GM21528 (cell line): Measurements from ENCODE around the gene NFYC.

Experiments used
- ATAC-seq: cut with Tn5 transposase; IDR thresholded peaks from one replicate; pipeline ENCODE4 v1.9.1; 2021; ENCODE audit warnings: mild to moderate bottlenecking, moderate library complexity; ENCODE audit not compliant: unreplicated experiment, low FRiP score

NFYC gene

GRCh38 chr1:40776236-40777072 is 85.0 kb downstream of the NFYC start:
- ATAC-seq, result no peak

GRCh38 chr1:40777224-40777970 is 85.9 kb downstream of the NFYC start:
- ATAC-seq, result no peak

GRCh38 chr1:40780678-40781607 is 89.4 kb downstream of the NFYC start:
- ATAC-seq, result no peak

GRCh38 chr1:40781608-40781971 is 90.1 kb downstream of the NFYC start:
- ATAC-seq, result no peak

GRCh38 chr1:40782371-40782956 is 91.0 kb downstream of the NFYC start:
- no peak for ATAC-seq

- no peak for ATAC-seq
Observed at GRCh38 chr1:40783001-40783905, 91.7 kb downstream of the NFYC start, which contains the start of gene KCNQ4. TSS of gene KCNQ4 (plus strand) at chr1:40783787. CDS start at chr1:40784094, 307 bp downstream.

GRCh38 chr1:40784141-40784770 is 92.8 kb downstream of the NFYC start:
- ATAC-seq, result no peak

GRCh38 chr1:40784771-40785151 is 93.3 kb downstream of the NFYC start:
- no peak for ATAC-seq

- no peak for ATAC-seq
Observed at GRCh38 chr1:40785446-40785845, 93.9 kb downstream of the NFYC start.

- no peak for ATAC-seq
Observed at GRCh38 chr1:40786171-40786994, 94.9 kb downstream of the NFYC start.

- ATAC-seq, result no peak
Observed at GRCh38 chr1:40786995-40787705, 95.6 kb downstream of the NFYC start.

- ATAC-seq, result no peak
Observed at GRCh38 chr1:40787737-40788560, 96.4 kb downstream of the NFYC start.

- no peak for ATAC-seq
Observed at GRCh38 chr1:40788561-40789341, 97.2 kb downstream of the NFYC start.

- ATAC-seq, result no peak
Observed at GRCh38 chr1:40789342-40789598, 97.8 kb downstream of the NFYC start.

GRCh38 chr1:40789661-40790430 is 98.3 kb downstream of the NFYC start:
- ATAC-seq, result no peak
